IPS DF 19.7 (cell line): ENCODE results near the gene SNAP23.
A peak's percentile ranks its signal among the peaks of the same experiment; 100 is the strongest.

ENCODE experiments used
- DNase-seq: peaks from one replicate; pipeline ENCODE4 v3.0.0-alpha.2; 2013; ENCODE audit warnings: low read depth, low spot score

Gene SNAP23

DNA sequence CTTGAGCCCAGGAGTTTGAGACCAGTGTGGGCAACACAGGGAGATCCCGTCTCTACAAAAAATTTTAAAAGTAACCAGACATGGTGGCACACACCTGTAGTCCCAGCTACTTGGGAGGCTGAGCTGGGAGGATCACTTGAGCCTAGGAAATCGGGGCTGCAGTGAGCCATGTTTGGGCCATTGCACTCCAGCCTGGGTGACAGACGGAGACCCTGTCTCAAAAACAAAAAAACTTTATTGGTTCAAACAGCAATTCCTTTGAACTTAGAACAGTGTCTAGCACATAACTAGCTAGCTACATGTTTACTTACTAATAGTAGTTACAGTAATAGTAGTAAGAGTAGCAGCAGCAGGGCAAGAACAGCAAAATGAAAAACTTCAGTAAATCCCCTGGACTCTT lies 63.3 kb downstream of the SNAP23 start:
- DNase-seq: no peak

DNA sequence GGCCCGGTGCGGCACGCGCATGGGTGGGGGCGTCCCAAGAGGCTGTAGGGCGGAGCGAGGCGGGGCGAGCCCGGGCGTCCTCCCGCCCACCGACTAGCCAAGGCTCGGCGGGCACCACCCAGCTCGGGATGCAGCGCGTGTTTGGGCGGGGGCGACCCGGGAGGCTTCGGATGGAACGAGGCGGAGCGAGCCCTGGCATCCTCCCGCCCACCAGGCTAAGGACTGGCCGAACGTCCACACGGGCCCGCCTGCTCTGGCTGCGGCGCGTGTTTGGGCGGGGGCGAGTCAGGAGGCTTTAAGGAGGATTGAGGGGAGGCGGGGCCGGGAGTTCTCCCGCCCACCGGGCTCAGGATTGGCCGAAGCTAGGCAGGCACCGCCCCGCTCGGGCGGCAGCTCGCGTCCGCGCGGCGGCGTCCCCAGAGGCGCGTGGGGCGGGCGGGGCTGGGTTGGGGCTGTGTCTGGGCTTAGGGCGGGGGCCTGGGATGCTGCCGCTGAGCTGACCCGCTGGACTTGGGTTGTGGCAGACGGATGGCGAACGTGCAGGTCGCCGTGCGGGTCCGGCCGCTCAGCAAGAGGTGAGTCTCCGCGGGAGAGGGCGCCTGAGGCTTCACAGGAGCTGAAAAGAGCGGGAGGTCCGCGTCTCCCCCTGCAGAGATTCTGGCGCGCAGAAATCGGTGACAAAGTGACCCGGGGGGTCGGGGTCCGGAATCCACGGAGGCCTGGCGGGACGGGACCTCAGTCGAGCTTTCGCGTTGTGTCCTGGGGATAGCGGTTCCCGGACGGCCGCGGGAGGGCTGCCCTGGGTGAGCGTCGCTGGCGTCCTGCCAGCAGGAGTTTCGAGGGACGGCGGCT lies 80.0 kb downstream of the SNAP23 start, which contains the start of gene STARD9:
Gene STARD9, plus strand, starts transcription at position 419 of the 852 bp plus-strand sequence. Its CDS starts 110 bp downstream, at position 529.
- DNase-seq: peak; percentile 82

DNA sequence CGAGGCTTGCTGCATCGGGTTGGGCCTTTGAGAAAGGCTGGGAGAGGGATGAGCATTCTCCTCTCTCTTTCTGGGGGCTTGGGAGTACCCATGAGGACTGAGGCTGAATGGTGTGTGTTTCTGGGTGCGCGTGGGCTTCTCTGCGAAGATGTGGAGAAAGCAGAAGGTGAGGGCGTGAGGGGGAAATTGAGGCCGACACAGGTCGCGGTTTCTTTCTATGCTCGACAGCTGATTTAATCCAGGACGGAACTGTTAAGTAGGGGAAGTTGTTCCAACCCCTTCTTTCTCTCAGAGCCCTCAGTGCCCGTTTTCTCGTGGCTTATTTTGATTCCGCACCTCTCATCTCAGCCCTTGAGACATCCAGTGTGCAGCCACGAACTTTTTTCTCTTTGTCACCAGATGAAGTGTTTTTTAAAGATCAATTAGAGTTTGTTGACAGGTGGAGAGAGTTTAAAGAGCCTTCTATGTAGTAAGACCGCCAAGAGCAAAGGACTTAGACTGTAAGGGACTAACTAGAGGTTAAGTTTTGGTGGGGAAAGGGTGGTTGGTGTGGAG lies 80.7 kb downstream of the SNAP23 start:
- DNase-seq: no peak

DNA sequence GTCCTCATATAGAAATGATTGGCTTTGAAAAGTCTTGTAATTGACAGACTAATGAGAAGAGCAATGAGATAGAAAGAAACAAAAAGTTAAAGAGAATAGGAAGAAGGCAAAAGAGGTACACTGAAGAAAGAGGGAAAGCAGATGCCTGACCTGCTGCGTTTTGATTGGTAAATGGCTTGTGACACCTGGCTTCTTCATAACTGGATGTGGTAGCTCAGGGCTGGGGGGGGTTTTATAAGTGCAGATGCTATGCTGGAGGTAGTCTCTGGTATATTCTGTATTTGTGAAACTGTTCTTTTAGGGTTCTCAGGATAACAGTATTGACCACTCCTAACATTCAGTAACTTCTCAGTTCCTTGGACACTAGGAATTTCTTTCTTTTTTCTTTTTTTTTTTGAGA lies 81.3 kb downstream of the SNAP23 start:
- DNase-seq: no peak

DNA sequence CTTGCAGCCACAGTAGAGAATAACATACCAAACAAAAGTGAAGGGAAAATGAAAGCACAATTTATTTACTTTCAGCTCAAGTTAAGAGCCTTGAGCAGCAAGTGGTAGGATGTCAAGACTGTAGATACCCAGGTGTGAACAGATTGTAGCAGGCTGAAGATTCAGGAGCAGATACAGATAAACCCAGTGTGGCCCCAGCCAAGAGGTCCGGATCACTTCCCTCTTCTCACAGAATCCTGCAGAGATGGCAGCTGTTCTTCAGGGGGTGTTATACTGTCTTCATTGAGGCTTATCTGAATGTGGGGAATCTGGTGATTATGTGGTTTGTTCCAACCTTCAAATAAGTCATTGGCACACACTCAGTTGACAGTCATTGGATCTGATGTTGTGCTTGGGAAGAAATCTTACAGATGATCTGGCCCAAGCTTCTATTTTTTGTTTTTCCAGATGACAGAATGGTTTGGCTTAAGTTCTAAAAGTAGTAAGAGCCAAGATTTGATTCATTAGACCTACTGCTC lies 82.1 kb downstream of the SNAP23 start:
- no peak for DNase-seq

DNA sequence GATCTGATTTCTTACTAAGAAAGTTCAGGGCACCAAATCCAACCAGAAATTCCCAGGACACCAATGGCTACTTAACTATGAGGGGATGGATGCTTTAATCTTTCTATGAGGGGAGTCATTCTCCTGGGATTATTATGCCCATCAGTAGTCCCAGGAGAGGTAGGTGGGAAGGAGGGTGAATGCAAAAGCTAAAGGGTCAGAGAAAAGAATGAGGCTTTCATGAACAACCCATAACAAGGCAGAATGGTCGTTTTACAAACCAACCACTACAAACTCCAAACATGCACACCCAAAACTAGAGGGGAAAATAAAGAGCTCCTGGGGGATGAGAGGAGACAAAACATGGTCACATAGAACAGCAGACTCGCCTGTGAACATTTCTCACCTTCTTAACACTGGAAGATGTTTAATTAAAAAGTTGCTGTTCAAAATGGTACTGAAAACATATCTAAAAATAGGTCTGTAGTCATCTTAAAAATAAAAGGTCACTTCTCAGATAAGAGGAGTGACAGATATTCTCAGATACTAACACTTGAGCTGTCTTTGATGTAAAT lies 83.6 kb downstream of the SNAP23 start:
- no peak for DNase-seq

DNA sequence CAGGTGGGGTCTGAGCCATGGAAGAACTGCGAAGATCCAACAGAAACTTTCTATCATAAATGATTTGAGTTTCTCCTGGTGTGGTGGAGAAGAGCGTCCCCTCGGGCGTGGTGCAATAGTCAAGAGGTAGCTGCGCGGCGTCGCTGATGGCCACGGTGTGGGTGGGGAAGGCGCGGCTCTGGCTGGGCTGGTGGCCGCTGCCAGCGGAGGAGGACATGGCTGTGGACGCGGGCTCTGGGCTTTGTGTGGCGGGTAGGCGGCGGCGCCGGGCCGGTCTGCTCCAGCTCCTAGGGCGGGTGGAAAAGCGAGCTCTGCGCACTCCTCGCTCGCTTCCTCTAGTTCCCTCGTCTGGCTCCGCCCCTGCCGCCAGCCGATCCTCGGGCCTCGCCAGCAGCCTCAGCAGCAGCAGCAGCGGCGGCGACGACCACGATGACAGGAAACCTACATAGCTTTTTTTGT lies 85.9 kb downstream of the SNAP23 start:
- no peak for DNase-seq
